Measurements from ENCODE around the gene GTF2F1.
"Not testable (repeated sequence)": the region's sequence is repeated elsewhere in the genome, so short reads cannot be mapped to it uniquely, and the experiment has no call there.

DNA sequence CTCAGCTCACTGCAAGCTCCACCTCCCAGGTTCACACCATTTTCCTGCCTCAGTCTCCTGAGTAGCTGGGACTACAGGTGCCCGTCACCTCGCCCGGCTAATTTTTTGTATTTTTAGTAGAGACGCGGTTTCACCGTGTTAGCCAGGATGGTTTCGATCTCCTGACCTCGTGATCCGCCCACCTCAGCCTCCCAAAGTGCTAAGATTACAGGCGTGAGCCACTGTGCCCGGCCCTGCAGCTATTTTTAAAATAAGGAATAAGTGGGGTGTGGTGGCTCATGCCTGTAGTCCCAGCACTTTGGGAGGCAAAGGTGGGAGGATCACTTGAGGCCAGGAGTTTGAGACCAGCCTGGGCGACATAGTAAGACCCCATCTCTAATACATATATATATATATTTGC, 32.5 kb downstream of the GTF2F1 start:
- TF ChIP-seq, protein P1, sequence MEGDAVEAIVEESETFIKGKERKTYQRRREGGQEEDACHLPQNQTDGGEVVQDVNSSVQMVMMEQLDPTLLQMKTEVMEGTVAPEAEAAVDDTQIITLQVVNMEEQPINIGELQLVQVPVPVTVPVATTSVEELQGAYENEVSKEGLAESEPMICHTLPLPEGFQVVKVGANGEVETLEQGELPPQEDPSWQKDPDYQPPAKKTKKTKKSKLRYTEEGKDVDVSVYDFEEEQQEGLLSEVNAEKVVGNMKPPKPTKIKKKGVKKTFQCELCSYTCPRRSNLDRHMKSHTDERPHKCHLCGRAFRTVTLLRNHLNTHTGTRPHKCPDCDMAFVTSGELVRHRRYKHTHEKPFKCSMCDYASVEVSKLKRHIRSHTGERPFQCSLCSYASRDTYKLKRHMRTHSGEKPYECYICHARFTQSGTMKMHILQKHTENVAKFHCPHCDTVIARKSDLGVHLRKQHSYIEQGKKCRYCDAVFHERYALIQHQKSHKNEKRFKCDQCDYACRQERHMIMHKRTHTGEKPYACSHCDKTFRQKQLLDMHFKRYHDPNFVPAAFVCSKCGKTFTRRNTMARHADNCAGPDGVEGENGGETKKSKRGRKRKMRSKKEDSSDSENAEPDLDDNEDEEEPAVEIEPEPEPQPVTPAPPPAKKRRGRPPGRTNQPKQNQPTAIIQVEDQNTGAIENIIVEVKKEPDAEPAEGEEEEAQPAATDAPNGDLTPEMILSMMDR (conservative IDR thresholded peaks at IDR 0.05), result not testable (repeated sequence)
- not testable (repeated sequence) for TF ChIP-seq EZH2 (IDR thresholded peaks at IDR 0.05; ENCODE audit: low read depth)

All from PC-9 (cell line).